HG03520 (cell line): ENCODE results near the gene SLC4A4.

Experiments
- ATAC-seq: cut with Tn5 transposase; IDR thresholded peaks from one replicate; pipeline ENCODE4 v1.9.1; 2021; ENCODE audit warnings: mild to moderate bottlenecking, moderate library complexity; ENCODE audit not compliant: unreplicated experiment

SLC4A4 gene

GRCh38 chr4:71587995-71588394, 249.2 kb downstream of the SLC4A4 start:
- ATAC-seq, result no peak

- no peak for ATAC-seq
These were observed 254.0 kb downstream of the SLC4A4 start for GRCh38 chr4:71592793-71593192.

GRCh38 chr4:71593311-71593710, 254.5 kb downstream of the SLC4A4 start:
- ATAC-seq, result no peak

GRCh38 chr4:71595576-71596108, 256.8 kb downstream of the SLC4A4 start:
- ATAC-seq, result no peak

GRCh38 chr4:71599578-71599977, 260.8 kb downstream of the SLC4A4 start:
- no peak for ATAC-seq

GRCh38 chr4:71602289-71602900, 263.6 kb downstream of the SLC4A4 start:
- ATAC-seq, result no peak

- ATAC-seq, result peak; percentile 100
These were observed 266.0 kb downstream of the SLC4A4 start for GRCh38 chr4:71604785-71605184.

- ATAC-seq, result no peak
These were observed 268.3 kb downstream of the SLC4A4 start for GRCh38 chr4:71607109-71607508.

- ATAC-seq, result no peak
These were observed 269.2 kb downstream of the SLC4A4 start for GRCh38 chr4:71607780-71608677.

GRCh38 chr4:71608678-71609071, 269.9 kb downstream of the SLC4A4 start:
- ATAC-seq, result no peak

- no peak for ATAC-seq
These were observed 270.3 kb downstream of the SLC4A4 start for GRCh38 chr4:71609167-71609566.

- ATAC-seq, result no peak
These were observed 270.8 kb downstream of the SLC4A4 start for GRCh38 chr4:71609651-71610050.

- no peak for ATAC-seq
These were observed 275.8 kb downstream of the SLC4A4 start for GRCh38 chr4:71614621-71615020.

- ATAC-seq, result no peak
These were observed 277.5 kb downstream of the SLC4A4 start for GRCh38 chr4:71616168-71616811.
